H9 (cell line): ENCODE measurements around the gene TIMM8B. TPM values are rescaled to one million over a fixed set of nuclear protein-coding genes. Genes with fewer than 3 reads are reported as not detected.

ENCODE experiments used
- DNase-seq: peaks from one replicate; pipeline ENCODE4 v3.0.0-alpha.2; 2017
- H2AFZ ChIP-seq: one replicate; pipeline ENCODE4 v1.6.1; 2013; ENCODE audit warnings: mild to moderate bottlenecking, low read length, control low read depth, moderate library complexity
- H2AK5ac ChIP-seq: 2 replicates; pipeline ENCODE4 v1.6.1; 2013; ENCODE audit warnings: low read length, control low read depth, mixed read lengths; ENCODE audit not compliant: insufficient read length
- H2BK120ac ChIP-seq: one replicate; pipeline ENCODE4 v1.6.1; 2013; ENCODE audit warnings: low read depth, mild to moderate bottlenecking, low read length, control low read depth, inconsistent platforms; ENCODE audit not compliant: poor library complexity, severe bottlenecking
- H2BK12ac ChIP-seq: 2 replicates; pipeline ENCODE4 v1.6.1; 2013; ENCODE audit warnings: low read length, control low read depth, mixed read lengths, low read depth; ENCODE audit not compliant: insufficient read length
- H2BK15ac ChIP-seq: 2 replicates; pipeline ENCODE4 v1.6.1; 2013; ENCODE audit warnings: low read depth, low read length, control low read depth
- H2BK20ac ChIP-seq: one replicate; pipeline ENCODE4 v1.6.1; 2013; ENCODE audit warnings: low read depth, mild to moderate bottlenecking, low read length, control low read depth, inconsistent platforms; ENCODE audit not compliant: poor library complexity, severe bottlenecking
- H2BK5ac ChIP-seq: 2 replicates; pipeline ENCODE4 v1.6.1; 2013; ENCODE audit warnings: low read length, control low read depth, mixed read lengths; ENCODE audit not compliant: insufficient read length
- H3K14ac ChIP-seq: 2 replicates; pipeline ENCODE4 v1.6.1; 2013; ENCODE audit warnings: low read length, control low read depth; ENCODE audit not compliant: insufficient read depth
- H3K18ac ChIP-seq: 2 replicates; pipeline ENCODE4 v1.6.1; 2013; ENCODE audit warnings: low read depth, mild to moderate bottlenecking, mixed read lengths, low read length, control low read depth; ENCODE audit not compliant: insufficient read length
- H3K23ac ChIP-seq: 2 replicates; pipeline ENCODE4 v1.6.1; 2013; ENCODE audit warnings: low read length, control low read depth, mixed read lengths, low read depth; ENCODE audit not compliant: insufficient read length
- H3K23me2 ChIP-seq: 2 replicates; pipeline ENCODE4 v1.6.1; 2013; ENCODE audit warnings: low read depth, mild to moderate bottlenecking, mixed read lengths, low read length, control low read depth; ENCODE audit not compliant: insufficient read length, poor library complexity, severe bottlenecking
- H3K27ac ChIP-seq: 2 replicates; pipeline ENCODE4 v1.5.1; 2013; ENCODE audit warnings: low read length, control low read depth, mixed read lengths, low read depth; ENCODE audit not compliant: insufficient read length
- H3K27me3 ChIP-seq: 2 replicates; pipeline ENCODE4 v1.6.1; 2013; ENCODE audit warnings: low read length, control low read depth, inconsistent platforms; ENCODE audit not compliant: insufficient read depth
- H3K4ac ChIP-seq: 2 replicates; pipeline ENCODE4 v1.6.1; 2013; ENCODE audit warnings: low read depth, mild to moderate bottlenecking, control low read depth, inconsistent platforms, low read length, moderate library complexity
- H3K4me1 ChIP-seq: 2 replicates; pipeline ENCODE4 v1.6.1; 2013; ENCODE audit warnings: low read length, control low read depth, inconsistent platforms; ENCODE audit not compliant: insufficient read depth
- H3K4me2 ChIP-seq: 2 replicates; pipeline ENCODE4 v1.6.1; 2013; ENCODE audit warnings: low read length, control low read depth, mixed read lengths; ENCODE audit not compliant: insufficient read length, insufficient read depth
- H3K56ac ChIP-seq: 2 replicates; pipeline ENCODE4 v1.6.1; 2013; ENCODE audit warnings: low read depth, mild to moderate bottlenecking, mixed read lengths, low read length, control low read depth; ENCODE audit not compliant: insufficient read length
- H3K79me1 ChIP-seq: 2 replicates; pipeline ENCODE4 v1.6.1; 2013; ENCODE audit warnings: low read depth, mild to moderate bottlenecking, moderate library complexity, low read length, control low read depth, inconsistent platforms; ENCODE audit not compliant: insufficient read depth, poor library complexity, severe bottlenecking
- H3K79me2 ChIP-seq: 2 replicates; pipeline ENCODE4 v1.6.1; 2013; ENCODE audit warnings: low read length, control low read depth, inconsistent platforms; ENCODE audit not compliant: insufficient read depth
- H3K9ac ChIP-seq: 2 replicates; pipeline ENCODE4 v1.6.1; 2013; ENCODE audit warnings: low read length, control low read depth, mixed read lengths; ENCODE audit not compliant: insufficient read length; ENCODE audit errors: extremely low read depth
- H3K9me3 ChIP-seq: one replicate; pipeline ENCODE4 v1.6.1; 2013; ENCODE audit warnings: low read depth, low read length, inconsistent platforms; ENCODE audit not compliant: control insufficient read depth
- H3T11ph ChIP-seq: one replicate; pipeline ENCODE4 v1.6.1; 2013; ENCODE audit warnings: mild to moderate bottlenecking, low read length, control low read depth, inconsistent platforms
- H4K20me1 ChIP-seq: one replicate; pipeline ENCODE4 v1.6.1; 2013; ENCODE audit not compliant: control insufficient read depth, insufficient read length, insufficient read depth
- H4K5ac ChIP-seq: 2 replicates; pipeline ENCODE4 v1.6.1; 2013; ENCODE audit warnings: low read depth, mild to moderate bottlenecking, mixed read lengths, low read length, control low read depth; ENCODE audit not compliant: insufficient read length
- H4K8ac ChIP-seq: replicated peaks from 2 replicates; pipeline ENCODE4 v1.6.1; 2013; ENCODE audit warnings: low read length, control low read depth, mixed read lengths, low read depth; ENCODE audit not compliant: insufficient read length
- H4K91ac ChIP-seq: 2 replicates; pipeline ENCODE4 v1.6.1; 2013; ENCODE audit warnings: low read depth, mild to moderate bottlenecking, moderate library complexity, mixed read lengths, low read length, control low read depth; ENCODE audit not compliant: insufficient read length
- H3K27ac Mint-ChIP-seq, 3 experiments: 2 replicates in 2 of 3; 3 replicates in 1 of 3; pipeline ENCODE4 v1.8.0; 2020 to 2021; ENCODE audit warnings: mixed read lengths in 3 of 3, mild to moderate bottlenecking in 1 of 3, moderate library complexity in 1 of 3
- H3K27me3 Mint-ChIP-seq: 2 replicates; pipeline ENCODE4 v1.8.0; 2021; ENCODE audit warnings: low read depth, mild to moderate bottlenecking, moderate library complexity, mixed read lengths
- H3K36me3 Mint-ChIP-seq, 3 experiments: 2 replicates in 2 of 3; 3 replicates in 1 of 3; pipeline ENCODE4 v1.8.0; 2020 to 2021; ENCODE audit warnings: low read depth in 3 of 3, mixed read lengths in 3 of 3; ENCODE audit not compliant: insufficient read depth in 1 of 3
- H3K4me1 Mint-ChIP-seq, 2 experiments: 2 replicates each; pipeline ENCODE4 v1.8.0; 2020; ENCODE audit warnings: mixed read lengths in 2 of 2
- H3K4me3 Mint-ChIP-seq, 2 experiments: 2 replicates in 1 of 2; 3 replicates in 1 of 2; pipeline ENCODE4 v1.8.0; 2020 to 2021; ENCODE audit warnings: mild to moderate bottlenecking in 2 of 2, mixed read lengths in 2 of 2, moderate library complexity in 1 of 2
- H3K9me3 Mint-ChIP-seq, 2 experiments: 2 replicates in 1 of 2; 3 replicates in 1 of 2; pipeline ENCODE4 v1.8.0; 2020; ENCODE audit warnings: mild to moderate bottlenecking in 2 of 2, mixed read lengths in 2 of 2, moderate library complexity in 1 of 2
- WGBS: extraction: QIAGEN DNeasy Blood & Tissue Kit; methylation state at CpG from one replicate; pipeline ENCODE4 v1.1.7; 2013; ENCODE audit warnings: missing lambda C conversion rate, low lambda C conversion rate, mixed read lengths; ENCODE audit not compliant: insufficient read length; ENCODE audit errors: extremely low coverage; 5-methylcytosine and 5-hydroxymethylcytosine counted together
- total RNA-seq: library from RNA; stranded (reverse); gene quantifications from 2 replicates; pipeline ENCODE4 v1.2.1, GENCODE V29; 2021
- TF ChIP-seq, protein P1 (sequence below): fragments of 200-600 bp; sonication (generic); conservative IDR thresholded peaks from 3 replicates; pipeline ENCODE4 v1.8.0; 2021; ENCODE audit warnings: antibody characterized with exemption, mild to moderate bottlenecking

TIMM8B gene
- total RNA-seq, 1 experiment from 2014 or later = 84.4 TPM

DNA sequence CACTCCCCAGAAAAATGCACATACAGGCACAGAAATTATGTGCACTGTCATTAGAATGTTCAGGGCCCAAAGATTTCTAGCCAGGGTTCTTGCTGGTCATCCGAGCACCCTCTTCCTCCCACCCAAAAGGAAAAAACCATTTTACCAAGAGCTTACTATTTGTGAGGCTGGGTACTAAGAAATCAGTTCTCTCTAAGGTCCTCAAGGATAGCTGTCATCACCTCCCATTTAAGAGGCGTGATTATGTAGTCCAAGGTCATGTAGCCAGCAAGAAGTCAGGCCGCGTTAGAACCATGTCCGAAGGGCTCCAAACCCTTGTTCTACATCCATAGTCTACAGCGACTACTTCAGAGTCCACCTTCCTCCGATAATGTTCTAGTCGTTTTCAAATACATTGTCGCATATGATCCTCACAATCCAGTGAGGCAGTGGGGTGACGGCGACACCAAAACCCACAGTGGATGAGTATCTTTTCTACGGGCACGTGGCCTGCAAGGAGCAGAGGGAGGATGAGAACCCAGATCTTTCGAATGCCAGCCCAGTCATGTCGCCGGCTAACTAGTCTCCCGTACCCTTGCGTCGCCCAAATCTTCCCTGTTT is 634 bp downstream of the TIMM8B start:
- H3K4me3 Mint-ChIP-seq = peak overlapping the region; percentile 100
- Histone ChIP-seq H3K4ac (no peak overlapping the region), H2BK15ac (no peak overlapping the region), H3K79me2 (peaks cover 13% of the 10 kb centered on the region; the same call in 1 of the 2 replicates), H4K91ac (no peak overlapping the region), H4K20me1 (no peaks in the 10 kb centered on the region), H3K4me2 (peak overlapping the region; percentile 97), H3K23me2 (peaks cover 5% of the 10 kb centered on the region), H3K4me1 (no peaks in the 10 kb centered on the region), H4K5ac (peak overlapping the region; percentile 45), H3K79me1 (no peaks in the 10 kb centered on the region), H2BK120ac (no peak overlapping the region), H4K8ac (no peak overlapping the region), H3K27ac (no peak overlapping the region), H2BK20ac (no peak overlapping the region), H3K56ac (no peak overlapping the region), H2AK5ac (no peak overlapping the region), H3K9ac (peak overlapping the region; percentile 91), H2BK12ac (no peak overlapping the region), H3K27me3 (no peaks in the 10 kb centered on the region), H3K9me3 (no peaks in the 10 kb centered on the region), H3T11ph (no peak overlapping the region), H2AFZ (no peak overlapping the region), H2BK5ac (no peak overlapping the region), H3K23ac (no peak overlapping the region), H3K14ac (peak overlapping the region; percentile 85; the same call in 1 of the 2 replicates), H3K18ac (peak overlapping the region; percentile 69)
- peak overlapping the region; percentile 95 to 100 (median 100); a peak in 6 of 7 replicates for H3K27ac Mint-ChIP-seq
- H3K36me3 Mint-ChIP-seq = peaks cover 21 to 87% (median 68%) of the 10 kb centered on the region in 3 experiments
- TF ChIP-seq, protein P1, sequence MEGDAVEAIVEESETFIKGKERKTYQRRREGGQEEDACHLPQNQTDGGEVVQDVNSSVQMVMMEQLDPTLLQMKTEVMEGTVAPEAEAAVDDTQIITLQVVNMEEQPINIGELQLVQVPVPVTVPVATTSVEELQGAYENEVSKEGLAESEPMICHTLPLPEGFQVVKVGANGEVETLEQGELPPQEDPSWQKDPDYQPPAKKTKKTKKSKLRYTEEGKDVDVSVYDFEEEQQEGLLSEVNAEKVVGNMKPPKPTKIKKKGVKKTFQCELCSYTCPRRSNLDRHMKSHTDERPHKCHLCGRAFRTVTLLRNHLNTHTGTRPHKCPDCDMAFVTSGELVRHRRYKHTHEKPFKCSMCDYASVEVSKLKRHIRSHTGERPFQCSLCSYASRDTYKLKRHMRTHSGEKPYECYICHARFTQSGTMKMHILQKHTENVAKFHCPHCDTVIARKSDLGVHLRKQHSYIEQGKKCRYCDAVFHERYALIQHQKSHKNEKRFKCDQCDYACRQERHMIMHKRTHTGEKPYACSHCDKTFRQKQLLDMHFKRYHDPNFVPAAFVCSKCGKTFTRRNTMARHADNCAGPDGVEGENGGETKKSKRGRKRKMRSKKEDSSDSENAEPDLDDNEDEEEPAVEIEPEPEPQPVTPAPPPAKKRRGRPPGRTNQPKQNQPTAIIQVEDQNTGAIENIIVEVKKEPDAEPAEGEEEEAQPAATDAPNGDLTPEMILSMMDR = no peak
- DNase-seq = no peak
- H3K27me3 Mint-ChIP-seq = peaks cover 2% of the 10 kb centered on the region; the same call in 1 of the 2 replicates
- no CpG with 5 or more reads among the region's 19 CpGs for WGBS
- H3K9me3 Mint-ChIP-seq = peaks cover 0 to 4% of the 10 kb centered on the region in 2 experiments; a peak in 2 of 5 replicates
- H3K4me1 Mint-ChIP-seq = peaks cover 16 to 20% of the 10 kb centered on the region in 2 experiments
